ENCODE measurements around the gene WDR1. TPM values are rescaled to one million over a fixed set of nuclear protein-coding genes. Genes with fewer than 3 reads are reported as not detected.

WDR1 gene
- total RNA-seq, 2 experiments from 2014 or later: 77.6 to 152 TPM

- H4K20me1 ChIP-seq (ENCODE audit: insufficient read depth, low read length): no peaks in the 10 kb centered on the region
- ChIA-PET POLR2A (no interaction called here), CTCF (ENCODE audit: unreplicated experiment) (no interaction called here)
- H3K4me3 ChIP-seq (ENCODE audit: low read depth, low read length, poor library complexity, severe bottlenecking): no peak overlapping the region
- H3K27ac ChIP-seq (ENCODE audit: low read depth, low read length, poor library complexity, severe bottlenecking): no peak overlapping the region
- no TSS peak for BruUV-seq (replicated peaks)
- no peak overlapping the region for H2AFZ ChIP-seq (ENCODE audit: low read length)
- TF ChIP-seq CTCF (conservative IDR thresholded peaks at IDR 0.05; ENCODE audit: low read length) (no peak), EZH2phosphoT487 (IDR thresholded peaks at IDR 0.05; ENCODE audit: borderline replicate concordance, low read depth, low read length) (no peak)
- H3K4me2 ChIP-seq (ENCODE audit: low read length): no peak overlapping the region
- H3K36me3 ChIP-seq (ENCODE audit: insufficient read depth, low read length): no peaks in the 10 kb centered on the region
- intact Hi-C loops (cut with micrococcal nuclease; ENCODE audit: unreplicated experiment): no loop called here
- H3K4me1 ChIP-seq (ENCODE audit: insufficient read depth, low read length, poor library complexity, severe bottlenecking): peaks cover 8% of the 10 kb centered on the region
- H3K9me3 ChIP-seq (ENCODE audit: low read length): no peaks in the 10 kb centered on the region
- no peak for DNase-seq (ENCODE audit: low spot score)
- no peaks in the 10 kb centered on the region for H3K79me2 ChIP-seq (ENCODE audit: insufficient read depth, low read depth, low read length)
- H3K9me2 ChIP-seq (ENCODE audit: insufficient read depth, low read length): no peaks in the 10 kb centered on the region
Observed at GRCh38 chr4:10124167-10124930, 7.8 kb upstream of the WDR1 start.

GRCh38 chr4:10123227-10124101 lies 6.9 kb upstream of the WDR1 start:
- no peak overlapping the region for H3K4me2 ChIP-seq (ENCODE audit: low read length)
- intact Hi-C loops (cut with micrococcal nuclease; ENCODE audit: unreplicated experiment): no loop called here

More at GRCh38 chr4:10123227-10124101, 6.9 kb upstream of the WDR1 start:
- no peak for DNase-seq (ENCODE audit: low spot score)
- CTCF ChIA-PET (ENCODE audit: unreplicated experiment): no interaction called here
- Histone ChIP-seq H3K36me3 (ENCODE audit: insufficient read depth, low read length) (no peaks in the 10 kb centered on the region), H4K20me1 (ENCODE audit: insufficient read depth, low read length) (no peaks in the 10 kb centered on the region), H3K4me3 (ENCODE audit: low read depth, low read length, poor library complexity, severe bottlenecking) (no peak overlapping the region), H3K9me2 (ENCODE audit: insufficient read depth, low read length) (no peaks in the 10 kb centered on the region), H3K4me1 (ENCODE audit: insufficient read depth, low read length, poor library complexity, severe bottlenecking) (peaks cover 10% of the 10 kb centered on the region), H2AFZ (ENCODE audit: low read length) (no peak overlapping the region), H3K9me3 (ENCODE audit: low read length) (no peaks in the 10 kb centered on the region), H3K27ac (ENCODE audit: low read depth, low read length, poor library complexity, severe bottlenecking) (no peak overlapping the region), H3K79me2 (ENCODE audit: insufficient read depth, low read depth, low read length) (no peaks in the 10 kb centered on the region)
- TF ChIP-seq CTCF (conservative IDR thresholded peaks at IDR 0.05; ENCODE audit: low read length) (no peak), EZH2phosphoT487 (IDR thresholded peaks at IDR 0.05; ENCODE audit: borderline replicate concordance, low read depth, low read length) (no peak)
- POLR2A ChIA-PET: no interaction called here
- no TSS peak for BruUV-seq (replicated peaks)
